Gastrocnemius medialis (tissue), 4 donors: ENCODE data around the gene KRT79. TPM values are rescaled to one million over a fixed set of nuclear protein-coding genes. Genes with fewer than 3 reads are reported as not detected.

Source experiments
- ATAC-seq, 2 donors: fragments of 150-250 bp; one replicate each; pipeline ENCODE4 v1.9.1; 2016
- DNase-seq, 2 donors: peaks; one replicate each; pipeline ENCODE4 v3.0.0-alpha.2; 2019
- H3K27ac ChIP-seq, 4 donors: fragments of 200-600 bp; sonication (generic); 1 replicate in 1 of 4; 2 replicates in 3 of 4; pipeline ENCODE4 v1.5.1; 2016 to 2018; ENCODE audit warnings: mild to moderate bottlenecking in 2 of 4, moderate library complexity in 1 of 4
- H3K27me3 ChIP-seq, 3 donors: fragments of 200-600 bp; sonication (generic) in 2 of 3; 1 replicate in 1 of 3; 2 replicates in 2 of 3; pipeline versions ENCODE4 v1.5.1 to v1.6.0; 2016 to 2019; ENCODE audit warnings: mild to moderate bottlenecking in 1 of 3, moderate library complexity in 1 of 3
- H3K36me3 ChIP-seq, 2 donors: fragments of 200-600 bp; sonication (generic) in 1 of 2; one replicate each; pipeline ENCODE4 v1.5.1; 2017 to 2018
- H3K4me1 ChIP-seq, 2 donors: fragments of 200-600 bp; sonication (generic) in 1 of 2; one replicate each; pipeline ENCODE4 v1.5.1; 2016 to 2017; ENCODE audit warnings: mild to moderate bottlenecking in 2 of 2
- H3K4me3 ChIP-seq, 4 donors: fragments of 200-600 bp; sonication (generic) in 3 of 4; 1 replicate in 1 of 4; 2 replicates in 3 of 4; pipeline ENCODE4 v1.5.1; 2016 to 2019; ENCODE audit warnings: mild to moderate bottlenecking in 2 of 4
- H3K9me3 ChIP-seq, 3 donors: fragments of 200-600 bp; sonication (generic) in 2 of 3; 1 replicate in 1 of 3; 2 replicates in 2 of 3; pipeline ENCODE4 v1.5.1; 2016 to 2019
- POLR2A ChIP-seq, 2 donors: fragments of 450-650 bp; IDR thresholded peaks; one replicate each; pipeline ENCODE4 v1.6.1; 2017; ENCODE audit warnings: antibody characterized with exemption in 2 of 2, mild to moderate bottlenecking in 2 of 2, moderate library complexity in 2 of 2
- in situ Hi-C, 4 donors: fragments of 200-750 bp; cut with MboI; loops; one replicate each; pipeline versions ENCODE4 v1.15.0 to v1.8.0; 2017; ENCODE audit warnings: low sequenced_read_pairs in 4 of 4
- intact Hi-C: fragments of 100-400 bp; cut with DNase I; formaldehyde crosslinking; loops from one replicate; pipeline ENCODE4 v1.15.1; 2023; ENCODE audit warnings: low total_unique reads
- total RNA-seq, 4 donors: library from RNA; depleted of rRNA; stranded (reverse); fragments of >200 nt; gene quantifications; one replicate each; pipeline versions ENCODE4 v1.1.0 to v1.2.3, GENCODE V29; 2016
- TF ChIP-seq, protein P1 (sequence below), 5 experiments: fragments of 450-650 bp in 3 of 5; fragments of 200-600 bp in 2 of 5; sonication (generic) in 2 of 5; IDR thresholded peaks in 4 of 5; conservative IDR thresholded peaks in 1 of 5; 1 replicate in 4 of 5; 2 replicates in 1 of 5; pipeline ENCODE4 v1.5.1; 2016 to 2019; ENCODE audit warnings: antibody characterized with exemption in 5 of 5, mild to moderate bottlenecking in 3 of 5, moderate library complexity in 3 of 5

The KRT79 gene
- total RNA-seq, 4 donors from 2014 or later, result not detected

DNA sequence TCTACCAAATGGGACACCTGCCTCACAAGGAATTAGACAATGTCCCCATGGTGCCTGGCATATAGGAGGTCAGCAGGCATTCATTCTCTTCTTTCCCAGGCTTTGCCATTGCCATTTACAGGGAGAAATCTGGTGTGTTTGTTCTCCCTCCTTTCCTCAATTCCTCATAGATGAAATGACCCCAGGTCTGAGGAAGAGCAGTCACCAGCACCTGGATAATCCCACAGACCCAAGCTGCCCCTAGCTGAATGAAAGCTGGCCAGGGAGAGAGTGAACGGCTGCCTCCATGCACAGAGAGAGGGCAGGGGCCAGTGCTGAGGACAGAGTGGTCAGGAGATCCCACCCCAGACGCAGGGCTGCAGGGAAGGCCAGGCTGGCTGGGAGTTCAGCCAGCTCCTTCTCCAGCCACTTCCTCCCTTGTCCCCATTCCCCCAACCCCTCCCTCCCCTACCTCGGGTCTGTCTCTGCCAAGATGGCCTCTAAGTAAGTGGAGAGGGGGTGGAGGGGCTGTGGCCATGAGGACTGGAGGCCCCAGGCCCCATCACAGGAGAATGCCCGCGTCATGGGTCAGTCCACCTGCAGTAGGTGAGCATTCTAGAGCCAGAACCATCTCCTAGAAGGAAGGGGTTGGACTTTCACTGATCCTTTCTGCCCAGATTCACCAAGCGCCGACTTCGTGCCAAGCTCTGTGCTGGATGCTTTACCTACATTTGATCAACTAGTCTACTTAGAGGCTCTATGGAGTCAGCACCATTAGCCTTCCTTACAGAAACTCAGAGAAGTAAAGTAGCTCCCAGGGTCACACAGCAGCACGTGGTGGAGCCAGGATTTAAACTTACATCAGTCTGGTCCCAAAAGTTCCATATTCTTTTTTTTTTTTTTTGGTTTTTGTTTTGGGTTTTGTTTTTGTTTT lies 18.2 kb downstream of the KRT79 start:
- Histone ChIP-seq H3K9me3 (no peaks in the 10 kb centered on the region), H3K27me3 (peaks cover 0 to 21% (median 0%) of the 10 kb centered on the region in 3 donors), H3K36me3 (no peaks in the 10 kb centered on the region), H3K4me1 (no peaks in the 10 kb centered on the region), H3K4me3 (no peak overlapping the region), H3K27ac (no peak overlapping the region)
- no peak for ATAC-seq
- DNase-seq, result no peak
- TF ChIP-seq POLR2A (IDR thresholded peaks at IDR 0.05), result no peak
- TF ChIP-seq, protein P1, sequence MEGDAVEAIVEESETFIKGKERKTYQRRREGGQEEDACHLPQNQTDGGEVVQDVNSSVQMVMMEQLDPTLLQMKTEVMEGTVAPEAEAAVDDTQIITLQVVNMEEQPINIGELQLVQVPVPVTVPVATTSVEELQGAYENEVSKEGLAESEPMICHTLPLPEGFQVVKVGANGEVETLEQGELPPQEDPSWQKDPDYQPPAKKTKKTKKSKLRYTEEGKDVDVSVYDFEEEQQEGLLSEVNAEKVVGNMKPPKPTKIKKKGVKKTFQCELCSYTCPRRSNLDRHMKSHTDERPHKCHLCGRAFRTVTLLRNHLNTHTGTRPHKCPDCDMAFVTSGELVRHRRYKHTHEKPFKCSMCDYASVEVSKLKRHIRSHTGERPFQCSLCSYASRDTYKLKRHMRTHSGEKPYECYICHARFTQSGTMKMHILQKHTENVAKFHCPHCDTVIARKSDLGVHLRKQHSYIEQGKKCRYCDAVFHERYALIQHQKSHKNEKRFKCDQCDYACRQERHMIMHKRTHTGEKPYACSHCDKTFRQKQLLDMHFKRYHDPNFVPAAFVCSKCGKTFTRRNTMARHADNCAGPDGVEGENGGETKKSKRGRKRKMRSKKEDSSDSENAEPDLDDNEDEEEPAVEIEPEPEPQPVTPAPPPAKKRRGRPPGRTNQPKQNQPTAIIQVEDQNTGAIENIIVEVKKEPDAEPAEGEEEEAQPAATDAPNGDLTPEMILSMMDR (IDR thresholded peaks at IDR 0.05 in 4 of 5, conservative IDR thresholded peaks at IDR 0.05 in 1 of 5), result no peak
- in situ Hi-C loops (no loop called here), intact Hi-C loops (no loop called here)

DNA sequence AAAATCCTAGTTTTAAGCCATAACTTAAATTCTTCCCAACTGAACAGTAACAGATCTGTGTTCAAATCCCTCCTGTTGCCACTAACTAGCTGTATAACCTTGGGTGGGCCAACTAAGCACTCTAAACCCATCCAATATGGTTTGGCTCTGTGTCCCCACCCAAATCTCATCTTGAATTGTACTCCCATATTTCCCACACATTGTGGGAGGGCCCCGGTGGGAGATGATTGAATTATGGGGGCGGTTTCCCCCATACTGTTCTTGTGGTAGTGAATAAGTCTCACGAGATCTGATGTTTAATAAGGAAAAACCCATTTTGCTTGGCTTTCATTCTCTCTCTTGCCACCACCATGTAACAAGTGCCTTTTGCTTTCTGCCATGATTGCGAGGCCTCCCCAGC lies 18.9 kb downstream of the KRT79 start:
- ATAC-seq, result no peak
- Histone ChIP-seq H3K9me3 (no peaks in the 10 kb centered on the region), H3K4me3 (no peak overlapping the region), H3K27me3 (peaks cover 0 to 21% (median 0%) of the 10 kb centered on the region in 3 donors), H3K36me3 (no peaks in the 10 kb centered on the region), H3K4me1 (no peaks in the 10 kb centered on the region), H3K27ac (no peak overlapping the region)
- TF ChIP-seq, protein P1 (IDR thresholded peaks at IDR 0.05 in 4 of 5, conservative IDR thresholded peaks at IDR 0.05 in 1 of 5), result no peak
- no peak for TF ChIP-seq POLR2A (IDR thresholded peaks at IDR 0.05)
- in situ Hi-C loops, result no loop called here
- no peak for DNase-seq
- intact Hi-C loops, result no loop called here

DNA sequence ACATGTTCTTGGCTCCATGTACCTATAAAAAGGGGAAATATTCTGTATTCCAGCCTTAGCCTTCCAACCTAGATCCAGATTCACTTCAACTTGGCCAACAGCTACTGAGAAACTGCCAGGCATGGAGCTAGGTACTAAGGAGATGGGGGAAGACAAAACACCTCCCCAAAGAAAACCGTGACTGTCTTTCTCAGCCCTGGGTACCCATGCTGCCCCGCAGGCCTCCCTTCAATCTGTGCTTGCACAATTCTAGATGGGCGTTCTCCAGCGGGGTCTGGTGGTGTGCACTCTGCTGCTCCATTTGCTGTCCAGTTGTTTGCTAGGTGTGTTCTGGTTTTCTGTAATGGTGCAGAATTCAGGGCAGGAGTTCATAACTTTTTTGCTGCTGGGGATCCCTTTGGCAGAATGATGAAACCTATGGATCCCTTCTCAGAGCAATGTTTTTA lies 19.4 kb downstream of the KRT79 start:
- DNase-seq (no peak), ATAC-seq (no peak)
- Histone ChIP-seq H3K27ac (no peak overlapping the region), H3K36me3 (no peaks in the 10 kb centered on the region), H3K4me3 (no peak overlapping the region), H3K4me1 (no peaks in the 10 kb centered on the region), H3K27me3 (peaks cover 0 to 18% (median 0%) of the 10 kb centered on the region in 3 donors), H3K9me3 (no peaks in the 10 kb centered on the region)
- TF ChIP-seq, protein P1 (IDR thresholded peaks at IDR 0.05 in 4 of 5, conservative IDR thresholded peaks at IDR 0.05 in 1 of 5), result no peak
- no peak for TF ChIP-seq POLR2A (IDR thresholded peaks at IDR 0.05)
- intact Hi-C loops (no loop called here), in situ Hi-C loops (no loop called here)

DNA sequence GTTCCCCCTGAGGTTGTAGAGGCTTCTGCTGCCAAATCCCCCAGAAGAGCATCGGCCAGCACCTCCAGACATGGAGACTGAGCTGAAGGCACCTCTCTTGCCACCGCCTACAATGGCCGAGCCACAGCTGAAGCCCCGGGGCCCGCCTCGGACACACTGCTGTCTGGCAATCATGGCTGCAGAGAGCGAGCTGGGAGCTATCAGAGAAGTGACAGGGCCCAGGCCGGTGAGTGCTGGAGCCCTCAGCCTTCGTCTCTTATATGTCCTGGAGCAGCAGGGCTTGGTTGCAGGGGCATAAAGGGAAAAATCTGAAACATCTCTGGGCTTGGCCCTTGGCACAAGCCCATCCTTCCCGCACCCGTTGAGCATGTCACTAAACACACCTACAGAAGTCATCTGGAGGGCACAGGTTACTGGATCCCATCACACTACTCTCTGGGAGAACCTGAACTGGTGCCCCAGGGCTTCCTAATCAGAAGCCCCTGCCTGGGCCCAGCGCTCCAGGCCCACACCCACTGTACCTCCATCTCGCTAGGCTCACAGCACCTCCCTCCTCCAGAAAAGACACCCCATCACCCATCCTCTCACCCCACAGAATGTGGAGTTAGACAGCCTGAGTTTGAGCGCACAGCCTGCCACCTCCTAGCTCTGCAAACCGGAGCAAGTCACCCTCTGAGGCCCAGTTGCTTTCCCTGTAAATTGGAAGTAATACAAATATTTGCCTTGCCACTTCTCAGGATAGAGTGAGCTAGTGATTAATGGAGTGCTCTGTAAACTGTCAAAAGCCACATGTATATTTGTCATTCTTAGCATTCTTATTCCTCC lies 20.0 kb downstream of the KRT79 start, which contains the start of gene KRT4:
Gene KRT4, minus strand, starts transcription at position 232 of the 825 bp plus-strand sequence. Its CDS starts 58 bp downstream, at position 174.
- in situ Hi-C loops, result no loop called here
- H3K36me3 ChIP-seq, result no peaks in the 10 kb centered on the region
- H3K27ac ChIP-seq, result no peak within 1 kb of the TSS
- no peaks in the 10 kb centered on the region for H3K9me3 ChIP-seq
- H3K27me3 ChIP-seq, result peaks cover 0 to 14% (median 0%) of the 10 kb centered on the region in 3 donors
- intact Hi-C loops, result no loop called here
- TF ChIP-seq, protein P1 (IDR thresholded peaks at IDR 0.05 in 4 of 5, conservative IDR thresholded peaks at IDR 0.05 in 1 of 5), result no peak
- no peak for TF ChIP-seq POLR2A (IDR thresholded peaks at IDR 0.05)
- H3K4me3 ChIP-seq, result no peak within 1 kb of the TSS
- DNase-seq (no peak), ATAC-seq (no peak)
- no peaks in the 10 kb centered on the region for H3K4me1 ChIP-seq
